CD4-positive, alpha-beta T cell treated with Interleukin-6 for 4 hours (primary cell): ENCODE data around the gene TRIM9.

Source experiments
- DNase-seq: peaks from one replicate; pipeline ENCODE4 v3.0.0-alpha.2; 2020; ENCODE audit warnings: mixed read lengths

Gene TRIM9

DNA sequence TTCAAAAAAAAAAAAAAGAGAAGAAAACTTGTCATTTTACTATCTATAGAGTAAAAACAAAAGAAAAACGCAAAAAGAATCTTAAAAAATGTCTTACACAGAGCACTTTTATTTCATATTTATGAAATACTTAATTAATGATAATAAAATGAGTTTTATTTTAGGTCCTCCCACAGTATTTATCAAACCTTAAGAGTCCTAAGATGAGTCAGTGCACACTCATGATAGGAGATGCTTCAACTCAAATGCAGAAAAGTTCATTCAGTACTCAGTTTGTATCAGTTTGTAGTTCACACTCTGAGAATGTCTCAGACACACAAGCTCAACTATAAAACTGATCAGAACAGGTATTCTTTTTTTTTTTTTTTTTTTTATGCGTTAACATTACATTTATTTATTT lies 41.7 kb downstream of the TRIM9 start:
- DNase-seq, result no peak

DNA sequence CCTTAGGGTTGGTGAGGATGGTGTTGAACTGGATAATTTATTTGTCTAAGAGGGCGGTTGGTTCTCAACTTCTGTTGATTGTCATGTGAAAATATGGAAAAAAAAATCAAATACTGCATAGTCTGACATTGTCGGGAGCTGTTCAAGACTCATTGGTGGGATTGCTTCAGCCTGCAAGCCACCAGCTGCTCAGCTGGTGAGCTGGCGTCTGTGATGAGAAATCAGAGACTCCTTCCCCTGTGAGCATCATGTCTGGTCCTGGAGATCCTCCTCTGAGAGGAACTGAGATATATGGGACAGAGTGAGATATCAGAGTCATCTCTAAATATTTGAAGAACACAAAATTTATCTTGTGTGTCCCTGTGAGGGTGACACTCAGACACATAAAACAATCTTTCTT lies 49.9 kb downstream of the TRIM9 start:
- no peak for DNase-seq

DNA sequence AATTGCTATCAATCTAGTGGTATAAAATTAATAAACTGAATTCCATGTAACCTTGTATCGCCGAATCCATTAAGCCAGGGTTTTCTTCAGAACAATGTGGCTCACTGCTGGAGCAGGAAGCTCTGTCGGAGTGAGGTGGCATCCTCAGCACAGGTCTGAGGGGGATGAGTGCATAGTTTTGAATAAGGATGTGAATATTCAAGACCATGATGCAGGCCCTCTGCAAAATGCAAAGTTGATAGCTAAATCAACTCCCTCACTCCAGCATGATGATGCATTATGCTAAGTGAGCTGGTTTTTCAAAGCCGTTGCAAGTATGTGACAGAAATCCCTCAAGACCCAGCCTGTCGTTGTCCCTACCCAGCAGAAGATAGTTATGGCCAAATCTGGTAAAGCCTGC lies 53.0 kb downstream of the TRIM9 start:
- DNase-seq, result no peak

- no peak for DNase-seq
Observed at GRCh38 chr14:51041108-51041531, 53.8 kb downstream of the TRIM9 start.

GRCh38 chr14:51039252-51039651 lies 55.7 kb downstream of the TRIM9 start:
- DNase-seq, result no peak

- no peak for DNase-seq
Observed at GRCh38 chr14:51035611-51036192, 59.2 kb downstream of the TRIM9 start.

DNA sequence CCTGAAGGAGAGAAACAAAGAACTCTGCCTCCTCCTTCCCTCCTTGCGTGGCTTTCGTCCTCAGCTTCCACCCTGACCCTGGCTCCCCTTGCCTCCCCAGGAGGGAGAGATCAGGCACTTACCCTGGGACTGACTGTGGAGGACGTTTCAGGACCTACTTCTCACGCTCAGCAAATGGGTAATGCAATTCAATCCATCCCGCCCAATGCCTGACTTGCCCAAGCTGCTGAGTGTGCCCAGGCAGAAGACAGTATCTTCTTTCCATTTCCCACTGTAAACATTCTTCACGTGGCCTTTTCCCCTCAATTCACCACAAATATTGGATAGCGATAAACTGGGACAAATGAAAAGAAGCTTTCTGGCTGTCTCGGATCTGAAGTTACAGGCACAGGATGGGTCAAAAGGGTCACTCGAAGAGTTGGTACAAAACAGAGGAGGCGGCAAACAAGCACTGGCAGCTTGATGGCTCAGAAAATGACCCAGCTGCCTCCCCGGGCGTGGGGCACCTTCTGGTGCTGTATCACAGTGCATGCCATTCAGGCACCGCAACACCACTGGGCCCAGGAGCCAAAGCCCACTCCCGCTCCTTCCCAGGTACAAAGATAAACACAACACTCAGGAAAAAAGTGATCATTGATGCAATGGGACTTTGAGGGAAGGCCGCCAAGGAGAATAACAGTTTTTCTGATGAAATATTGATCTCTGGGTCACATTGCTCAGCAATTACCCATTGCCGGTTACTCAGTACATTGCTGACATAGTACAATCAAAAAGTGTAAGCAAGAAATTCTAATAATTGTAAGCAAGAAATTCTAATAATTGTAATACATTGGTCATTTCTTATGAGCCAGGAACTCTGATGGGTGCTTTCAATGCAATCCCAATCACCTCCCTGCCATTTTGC lies 65.8 kb downstream of the TRIM9 start:
- DNase-seq, result no peak

DNA sequence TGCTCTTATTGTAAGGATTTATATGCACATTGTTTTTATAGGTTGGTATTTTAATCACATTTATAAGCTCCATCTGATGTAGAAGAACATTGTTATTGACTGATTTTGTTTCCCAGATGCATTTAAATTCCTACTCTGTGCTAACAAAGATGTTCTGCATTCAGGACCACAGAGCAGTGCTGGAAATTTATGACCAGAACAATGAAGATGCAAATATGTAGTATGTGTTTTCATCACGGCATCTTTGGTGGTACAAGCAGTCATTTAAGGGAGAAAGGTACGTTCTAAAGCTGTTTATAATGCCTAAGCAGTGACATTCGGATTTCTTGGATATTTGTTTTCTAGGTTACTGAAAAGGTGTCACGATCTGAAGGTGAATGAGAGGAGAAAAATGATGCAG lies 66.5 kb downstream of the TRIM9 start:
- DNase-seq, result no peak

GRCh38 chr14:51024377-51024776 lies 70.5 kb downstream of the TRIM9 start:
- no peak for DNase-seq

- no peak for DNase-seq
Observed at GRCh38 chr14:51023964-51024363, 70.9 kb downstream of the TRIM9 start.

- DNase-seq, result no peak
Observed at GRCh38 chr14:51022769-51023168, 72.1 kb downstream of the TRIM9 start.

DNA sequence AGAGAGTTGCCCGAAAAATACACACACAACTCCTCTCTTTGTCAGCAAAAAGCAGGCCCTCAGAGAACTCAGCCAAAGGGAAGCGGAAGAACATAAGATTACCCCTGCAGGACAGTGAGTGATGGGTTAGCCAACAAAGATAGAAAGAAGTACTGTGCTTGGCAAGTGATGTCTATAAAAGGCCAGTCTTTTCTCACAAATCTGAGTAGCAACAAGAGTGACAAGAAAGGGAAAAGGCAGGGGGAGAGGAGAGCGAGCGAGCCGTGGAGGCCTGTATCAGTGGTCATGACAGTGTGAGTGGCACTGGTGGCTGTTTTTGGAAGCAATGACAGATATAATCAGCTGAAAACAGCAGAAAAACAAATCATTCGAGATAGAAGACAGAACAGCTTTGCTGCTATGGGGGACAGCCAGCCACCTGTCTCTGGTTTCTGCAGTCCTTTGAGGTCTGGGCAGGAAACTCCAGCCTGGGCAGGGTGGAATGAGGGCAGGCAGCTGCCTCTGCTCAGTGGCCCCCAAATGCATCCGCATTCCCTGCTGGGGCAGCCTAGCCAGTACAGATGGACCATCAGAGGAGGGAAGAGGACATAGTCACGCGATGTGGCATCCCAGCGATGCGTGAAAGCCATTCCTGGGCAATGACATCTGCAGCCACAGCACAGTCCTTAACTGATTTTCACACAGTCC lies 74.7 kb downstream of the TRIM9 start:
- DNase-seq, result no peak

DNA sequence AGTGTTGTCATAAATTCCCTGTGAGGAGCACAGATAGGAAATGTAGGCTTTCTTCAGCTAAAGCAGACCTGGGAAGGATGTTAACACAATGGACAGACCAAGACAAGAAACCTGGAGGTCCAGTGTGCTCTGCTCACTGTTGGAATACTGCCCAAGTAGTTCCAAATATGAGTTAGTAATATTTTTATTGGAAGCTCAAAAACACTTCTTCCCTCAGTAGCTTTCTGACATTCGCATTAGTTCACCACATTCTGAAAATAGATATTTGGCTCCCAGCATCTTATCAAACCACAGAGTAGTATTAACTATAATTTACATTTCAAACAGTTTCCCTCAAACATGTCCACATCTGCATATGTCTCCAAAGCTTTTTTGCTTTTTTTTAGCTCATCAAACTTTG lies 75.8 kb downstream of the TRIM9 start:
- no peak for DNase-seq

GRCh38 chr14:51018521-51018920 lies 76.4 kb downstream of the TRIM9 start:
- no peak for DNase-seq

DNA sequence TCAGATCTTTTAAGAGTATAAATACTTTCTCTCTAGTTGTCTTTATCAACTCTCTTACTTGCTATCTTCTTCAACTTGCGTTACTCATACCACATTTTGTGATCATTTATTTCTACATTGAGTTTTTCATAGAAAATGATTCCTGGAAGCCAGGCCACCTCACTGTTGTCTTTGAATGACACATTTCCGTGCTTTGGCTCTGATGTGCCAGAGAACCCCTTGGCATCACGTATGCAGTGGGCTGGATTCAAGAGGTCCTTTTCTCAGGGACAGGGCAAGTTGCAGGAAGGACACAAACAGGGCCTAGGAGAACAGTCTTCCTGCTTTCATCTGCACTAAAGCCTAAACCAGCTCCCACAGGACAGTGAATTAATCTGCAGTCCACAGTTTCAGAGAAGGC lies 80.3 kb downstream of the TRIM9 start:
- DNase-seq, result no peak

GRCh38 chr14:51014086-51014485 lies 80.8 kb downstream of the TRIM9 start:
- DNase-seq, result no peak

GRCh38 chr14:51012055-51012454 lies 82.8 kb downstream of the TRIM9 start:
- DNase-seq, result no peak

DNA sequence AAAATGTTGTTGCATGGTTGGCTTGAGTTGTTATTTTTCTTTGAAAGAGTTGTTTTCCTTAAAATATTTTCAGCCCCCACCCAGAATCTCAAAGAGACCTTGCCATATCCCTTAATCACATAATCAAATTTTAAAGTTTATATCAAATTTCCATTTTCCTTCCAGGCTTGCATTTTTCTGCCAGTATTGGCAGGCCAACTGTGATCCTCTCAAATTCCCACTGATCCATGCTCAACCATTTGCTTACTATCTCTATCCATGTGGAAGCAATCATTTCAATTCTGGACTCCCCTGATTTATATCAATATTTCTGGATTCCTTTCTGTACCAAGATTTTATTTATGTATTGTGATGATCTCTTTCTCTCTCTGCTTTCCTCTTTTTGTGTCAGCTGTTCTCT lies 86.5 kb downstream of the TRIM9 start:
- no peak for DNase-seq

DNA sequence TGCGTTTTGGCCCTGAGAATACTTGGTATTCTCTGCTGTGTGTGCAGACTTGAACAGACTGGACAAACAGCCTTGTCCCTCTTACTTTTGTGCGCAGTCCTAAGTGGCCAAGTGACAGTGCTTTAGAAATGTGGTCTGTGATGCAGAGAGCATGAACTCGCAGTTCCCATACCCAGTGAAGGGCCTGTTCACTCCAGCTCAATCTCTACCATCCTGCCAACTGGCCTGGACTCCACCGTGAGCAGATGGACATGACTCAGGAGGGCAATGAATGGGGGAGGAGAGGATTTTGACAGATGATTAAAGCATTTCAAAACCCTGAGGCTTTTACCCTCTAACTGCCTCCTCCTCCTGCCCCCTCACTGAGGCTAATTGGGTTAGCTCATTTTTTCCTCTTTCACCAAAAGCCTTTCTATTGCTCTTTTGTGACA lies 88.1 kb downstream of the TRIM9 start:
- DNase-seq, result no peak

DNA sequence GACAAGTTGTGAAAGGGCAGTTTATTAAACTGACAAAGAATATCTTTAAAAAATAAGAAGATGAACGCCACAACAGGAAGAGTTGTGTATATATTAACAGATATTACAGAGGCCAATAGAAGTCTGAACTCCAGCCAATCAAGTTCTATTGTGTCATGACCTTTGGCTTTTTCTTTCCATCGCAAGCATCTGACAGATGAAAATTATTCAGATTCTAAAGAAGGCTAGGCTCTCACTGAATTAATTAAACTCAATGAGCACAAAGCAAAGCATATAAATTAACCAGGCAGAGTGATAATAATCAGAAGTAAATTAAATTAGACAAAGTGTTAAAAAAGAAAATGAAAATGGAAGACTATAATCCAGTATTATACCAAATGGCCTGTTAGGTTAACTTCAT lies 88.6 kb downstream of the TRIM9 start:
- no peak for DNase-seq

DNA sequence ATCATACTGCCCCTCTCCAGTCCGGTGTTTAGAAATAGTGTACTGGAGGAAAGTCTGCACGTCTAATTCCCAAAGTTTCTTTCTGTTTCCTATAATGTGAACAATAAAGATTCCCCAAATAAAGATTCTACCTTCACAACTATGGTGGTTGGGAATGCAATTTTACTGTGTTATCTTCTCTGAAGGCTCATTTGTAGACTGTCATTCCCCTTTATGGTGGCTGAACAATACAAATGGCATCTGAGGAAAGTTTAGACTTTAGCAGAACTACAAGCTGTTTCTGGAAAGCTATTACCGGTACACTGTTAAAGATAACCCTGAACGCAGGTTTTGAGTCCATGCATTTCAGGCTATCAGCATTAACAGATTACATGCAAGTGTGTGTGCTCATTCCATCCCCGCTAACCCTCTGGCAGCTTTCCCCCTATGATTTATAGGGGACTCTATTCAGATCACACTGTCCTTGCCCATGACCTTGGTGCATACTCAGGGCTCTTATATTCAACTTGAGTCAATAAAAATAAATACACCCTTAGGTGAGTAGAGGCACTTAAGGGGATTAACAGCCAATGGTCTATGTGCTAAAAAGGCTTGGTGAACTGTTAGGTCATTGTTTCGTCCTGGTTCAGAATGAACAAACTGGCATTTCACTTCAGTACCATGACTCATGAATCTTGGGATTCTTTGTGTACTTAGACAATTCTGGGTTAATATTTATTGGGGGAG lies 89.9 kb downstream of the TRIM9 start:
- DNase-seq, result no peak

GRCh38 chr14:51004352-51004800 lies 90.5 kb downstream of the TRIM9 start:
- DNase-seq, result no peak

DNA sequence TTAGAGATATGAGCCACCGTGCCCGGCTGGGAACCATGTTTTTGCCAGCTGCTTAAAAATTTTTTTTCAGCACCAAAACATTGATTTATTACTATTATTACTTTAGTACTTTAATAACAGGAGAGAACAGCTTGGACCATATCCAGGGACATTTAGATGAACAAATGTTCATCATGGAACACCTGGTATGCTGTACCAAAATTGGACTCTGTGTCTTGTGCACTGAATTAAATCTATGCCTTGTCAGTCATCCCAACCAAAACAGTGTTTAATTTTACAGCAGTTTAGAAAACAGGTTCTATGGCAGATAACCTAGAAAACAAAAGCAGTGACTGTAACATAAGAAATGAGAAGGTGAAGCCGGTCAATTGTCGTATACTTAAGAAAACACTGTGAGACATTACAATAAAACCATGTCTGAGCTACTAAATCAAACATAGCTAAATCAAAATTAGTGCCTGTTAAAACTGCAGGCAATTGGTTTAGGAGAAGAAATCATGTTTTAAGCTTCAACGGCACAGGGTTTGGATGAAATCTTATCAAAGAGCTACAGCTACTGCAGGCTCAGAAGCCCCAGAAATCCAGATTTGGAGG lies 92.4 kb downstream of the TRIM9 start:
- no peak for DNase-seq
